DND-41 (cell line): ENCODE data around the gene TRMT10A.

Experiments
- ATAC-seq: fragments of 200-7000 bp; cut with Tn5 transposase; 3 replicates; pipeline ENCODE4 v1.9.1; 2021; ENCODE audit warnings: low read depth; ENCODE audit not compliant: insufficient read depth
- DNase-seq: peaks from one replicate; pipeline ENCODE4 v3.0.0-alpha.2; 2020
- H2AFZ ChIP-seq: 2 replicates; pipeline ENCODE4 v1.6.0; 2012; ENCODE audit warnings: low read depth, low read length
- H3K27ac ChIP-seq: 2 replicates; pipeline ENCODE4 v1.5.1; 2012; ENCODE audit warnings: low read length, inconsistent platforms
- H3K27me3 ChIP-seq: fragments of 200-600 bp; sonication (generic); 2 replicates; pipeline ENCODE4 v1.6.0; 2012; ENCODE audit warnings: low read length, mild to moderate bottlenecking, inconsistent platforms; ENCODE audit not compliant: insufficient read depth, poor library complexity
- H3K36me3 ChIP-seq: 2 replicates; pipeline ENCODE4 v1.5.1; 2012; ENCODE audit warnings: low read length, inconsistent platforms; ENCODE audit not compliant: insufficient read depth
- H3K4me1 ChIP-seq: 2 replicates; pipeline ENCODE4 v1.5.1; 2012; ENCODE audit warnings: mild to moderate bottlenecking, low read length; ENCODE audit not compliant: insufficient read depth
- H3K4me2 ChIP-seq: 2 replicates; pipeline ENCODE4 v1.6.0; 2012; ENCODE audit warnings: mild to moderate bottlenecking, moderate library complexity, low read length, inconsistent platforms; ENCODE audit not compliant: insufficient read depth
- H3K4me3 ChIP-seq, 2 experiments: fragments of 200-600 bp in 1 of 2; shearing (Covaris generic) in 1 of 2; 2 replicates each; pipeline ENCODE4 v1.5.1; 2012 to 2016; ENCODE audit warnings: inconsistent platforms in 2 of 2, low read length in 2 of 2, mild to moderate bottlenecking in 2 of 2, low read depth in 1 of 2, moderate library complexity in 1 of 2
- H3K79me2 ChIP-seq: 2 replicates; pipeline ENCODE4 v1.6.0; 2012; ENCODE audit warnings: low read length, inconsistent platforms; ENCODE audit not compliant: insufficient read depth
- H3K9ac ChIP-seq: 2 replicates; pipeline ENCODE4 v1.6.0; 2012; ENCODE audit warnings: low read depth, mild to moderate bottlenecking, inconsistent platforms, low read length, moderate library complexity
- H3K9me3 ChIP-seq: 2 replicates; pipeline ENCODE4 v1.5.1; 2012; ENCODE audit warnings: low read length, moderate library complexity, mild to moderate bottlenecking, inconsistent platforms; ENCODE audit not compliant: insufficient read depth, severe bottlenecking
- H4K20me1 ChIP-seq: 2 replicates; pipeline ENCODE4 v1.6.0; 2012; ENCODE audit warnings: low read length; ENCODE audit not compliant: insufficient read depth
- EZH2 ChIP-seq: IDR thresholded peaks from 3 replicates; pipeline ENCODE4 v1.6.1; 2012; ENCODE audit warnings: borderline replicate concordance, low read depth, mild to moderate bottlenecking, moderate library complexity, low read length, inconsistent platforms; ENCODE audit not compliant: severe bottlenecking
- TF ChIP-seq, protein P1 (sequence below): IDR thresholded peaks from 2 replicates; pipeline ENCODE4 v1.5.1; 2012; ENCODE audit warnings: borderline replicate concordance, low read length, moderate library complexity, mild to moderate bottlenecking; ENCODE audit not compliant: poor library complexity, severe bottlenecking; ENCODE audit errors: extremely low read depth

Gene TRMT10A

GRCh38 chr4:99552872-99553271 is 11.0 kb downstream of the TRMT10A start:
- no peaks in the 10 kb centered on the region for H3K9me3 ChIP-seq
- no peaks in the 10 kb centered on the region for H3K79me2 ChIP-seq
- no peaks in the 10 kb centered on the region for H3K27me3 ChIP-seq
- ATAC-seq, result no peak
- H3K4me2 ChIP-seq, result no peak overlapping the region
- H2AFZ ChIP-seq, result no peak overlapping the region
- no peak for TF ChIP-seq EZH2
- TF ChIP-seq, protein P1, sequence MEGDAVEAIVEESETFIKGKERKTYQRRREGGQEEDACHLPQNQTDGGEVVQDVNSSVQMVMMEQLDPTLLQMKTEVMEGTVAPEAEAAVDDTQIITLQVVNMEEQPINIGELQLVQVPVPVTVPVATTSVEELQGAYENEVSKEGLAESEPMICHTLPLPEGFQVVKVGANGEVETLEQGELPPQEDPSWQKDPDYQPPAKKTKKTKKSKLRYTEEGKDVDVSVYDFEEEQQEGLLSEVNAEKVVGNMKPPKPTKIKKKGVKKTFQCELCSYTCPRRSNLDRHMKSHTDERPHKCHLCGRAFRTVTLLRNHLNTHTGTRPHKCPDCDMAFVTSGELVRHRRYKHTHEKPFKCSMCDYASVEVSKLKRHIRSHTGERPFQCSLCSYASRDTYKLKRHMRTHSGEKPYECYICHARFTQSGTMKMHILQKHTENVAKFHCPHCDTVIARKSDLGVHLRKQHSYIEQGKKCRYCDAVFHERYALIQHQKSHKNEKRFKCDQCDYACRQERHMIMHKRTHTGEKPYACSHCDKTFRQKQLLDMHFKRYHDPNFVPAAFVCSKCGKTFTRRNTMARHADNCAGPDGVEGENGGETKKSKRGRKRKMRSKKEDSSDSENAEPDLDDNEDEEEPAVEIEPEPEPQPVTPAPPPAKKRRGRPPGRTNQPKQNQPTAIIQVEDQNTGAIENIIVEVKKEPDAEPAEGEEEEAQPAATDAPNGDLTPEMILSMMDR, result no peak
- no peak overlapping the region for H3K9ac ChIP-seq
- H3K27ac ChIP-seq, result no peak overlapping the region
- no peaks in the 10 kb centered on the region for H4K20me1 ChIP-seq
- H3K36me3 ChIP-seq, result no peaks in the 10 kb centered on the region; the same call in 1 of the 2 replicates
- no peak overlapping the region for H3K4me3 ChIP-seq
- no peaks in the 10 kb centered on the region for H3K4me1 ChIP-seq
- DNase-seq, result no peak

DNA sequence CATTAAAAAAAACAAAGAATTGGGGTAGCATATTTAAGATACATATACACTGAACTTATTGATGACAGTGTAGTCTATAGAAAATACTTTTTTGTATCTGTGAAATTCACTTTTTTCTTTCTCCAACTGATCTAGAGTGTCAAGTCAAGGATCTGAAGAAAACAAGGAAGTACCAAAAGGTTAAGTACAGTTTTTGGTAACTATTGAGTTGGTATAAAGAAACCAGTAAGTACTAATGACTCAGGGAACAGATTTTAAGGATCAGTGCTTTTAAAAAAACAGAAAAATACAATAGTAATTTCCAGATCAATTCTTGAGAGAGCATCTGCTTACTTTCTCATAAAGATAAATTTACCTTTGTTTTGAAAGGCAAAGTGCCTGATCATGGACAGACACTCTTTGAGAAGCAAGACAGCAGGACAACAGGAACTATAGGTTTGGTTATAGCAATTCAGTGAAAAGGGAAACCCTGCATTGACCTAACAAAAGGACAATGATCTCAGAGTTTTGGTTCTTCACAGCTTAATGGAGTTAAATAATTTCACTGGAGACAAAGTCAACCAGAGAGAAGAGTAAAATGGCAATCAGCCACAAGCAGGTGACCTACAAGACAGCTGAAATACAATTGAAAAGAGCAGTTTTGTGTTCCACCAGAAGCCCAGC is 23.4 kb downstream of the TRMT10A start:
- Histone ChIP-seq H3K27me3 (no peaks in the 10 kb centered on the region), H3K36me3 (no peaks in the 10 kb centered on the region), H3K9ac (no peak overlapping the region), H4K20me1 (no peaks in the 10 kb centered on the region), H3K4me1 (no peaks in the 10 kb centered on the region), H2AFZ (no peak overlapping the region), H3K4me3 (no peak overlapping the region), H3K9me3 (no peaks in the 10 kb centered on the region), H3K27ac (no peak overlapping the region), H3K4me2 (no peak overlapping the region), H3K79me2 (no peaks in the 10 kb centered on the region)
- no peak for DNase-seq
- ATAC-seq, result no peak
- TF ChIP-seq, protein P1, result no peak
- TF ChIP-seq EZH2, result no peak

GRCh38 chr4:99537674-99538073 is 26.2 kb downstream of the TRMT10A start:
- H3K36me3 ChIP-seq, result no peaks in the 10 kb centered on the region
- H2AFZ ChIP-seq, result no peak overlapping the region
- H3K27me3 ChIP-seq, result no peaks in the 10 kb centered on the region
- DNase-seq (no peak), ATAC-seq (no peak)
- no peak for TF ChIP-seq EZH2
- TF ChIP-seq, protein P1, result no peak
- H3K9me3 ChIP-seq, result no peaks in the 10 kb centered on the region
- H3K79me2 ChIP-seq, result no peaks in the 10 kb centered on the region
- H3K27ac ChIP-seq, result no peak overlapping the region
- no peak overlapping the region for H3K4me2 ChIP-seq
- no peaks in the 10 kb centered on the region for H4K20me1 ChIP-seq
- no peaks in the 10 kb centered on the region for H3K4me1 ChIP-seq
- no peak overlapping the region for H3K9ac ChIP-seq
- H3K4me3 ChIP-seq, result no peak overlapping the region

DNA sequence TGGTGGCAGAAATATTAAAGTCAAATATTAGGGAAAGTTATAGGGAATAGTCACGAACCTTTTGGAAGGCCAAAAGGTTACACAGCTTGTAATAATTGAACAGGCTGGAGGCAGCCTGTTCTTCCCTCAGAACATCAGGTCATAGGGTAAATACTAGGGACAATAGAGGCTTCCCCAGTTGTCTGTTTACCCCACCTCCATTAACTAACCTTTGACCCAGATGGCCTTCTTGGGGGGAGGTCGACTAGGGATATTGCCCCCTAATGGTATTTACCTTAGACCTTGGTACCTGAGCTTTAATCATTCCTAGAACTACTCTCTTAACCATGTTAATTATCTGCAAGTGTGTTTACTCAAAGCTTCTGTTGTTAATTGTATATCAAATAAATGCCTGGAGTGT is 27.0 kb downstream of the TRMT10A start:
- Histone ChIP-seq H3K79me2 (no peaks in the 10 kb centered on the region), H3K4me1 (no peaks in the 10 kb centered on the region), H3K9ac (no peak overlapping the region), H2AFZ (no peak overlapping the region), H3K36me3 (no peaks in the 10 kb centered on the region), H3K4me2 (no peak overlapping the region), H3K4me3 (no peak overlapping the region), H4K20me1 (no peaks in the 10 kb centered on the region), H3K27ac (no peak overlapping the region), H3K27me3 (no peaks in the 10 kb centered on the region), H3K9me3 (no peaks in the 10 kb centered on the region)
- no peak for ATAC-seq
- TF ChIP-seq, protein P1, result no peak
- no peak for TF ChIP-seq EZH2
- no peak for DNase-seq
